Activated CD4-positive, alpha-beta T cell treated with anti-CD3 and anti-CD28 coated beads, Interleukin-2, Interleukin-6, amounts not matched to agents 100 ng/mL and 50 ng/mL, durations not matched to agents 16 hours and 8 hours (primary cell): Measurements from ENCODE around the gene COL5A1.

Experiments used
- DNase-seq: peaks from one replicate; pipeline ENCODE4 v3.0.0-alpha.2; 2020

The COL5A1 gene

DNA sequence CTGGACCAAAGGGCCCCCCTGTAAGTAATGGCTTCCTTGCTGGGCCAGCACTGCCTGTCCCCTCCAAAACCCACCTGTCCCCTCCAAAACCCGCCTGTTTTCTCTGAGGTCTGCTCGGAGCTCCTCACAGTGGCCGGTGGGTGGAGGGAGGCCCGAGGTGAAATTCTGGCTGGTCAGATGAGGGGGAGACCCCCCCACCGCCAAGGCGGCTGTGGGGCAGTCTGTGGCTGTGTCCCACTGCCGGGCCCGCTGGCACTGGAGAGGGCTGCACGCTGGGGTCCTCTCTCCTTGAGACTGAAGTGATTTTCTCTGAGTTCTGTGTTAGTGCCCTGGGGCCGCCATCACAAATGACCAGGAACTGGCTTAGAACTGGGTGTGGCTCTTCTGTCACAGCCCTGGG lies 155.3 kb downstream of the COL5A1 start:
- no peak for DNase-seq

DNA sequence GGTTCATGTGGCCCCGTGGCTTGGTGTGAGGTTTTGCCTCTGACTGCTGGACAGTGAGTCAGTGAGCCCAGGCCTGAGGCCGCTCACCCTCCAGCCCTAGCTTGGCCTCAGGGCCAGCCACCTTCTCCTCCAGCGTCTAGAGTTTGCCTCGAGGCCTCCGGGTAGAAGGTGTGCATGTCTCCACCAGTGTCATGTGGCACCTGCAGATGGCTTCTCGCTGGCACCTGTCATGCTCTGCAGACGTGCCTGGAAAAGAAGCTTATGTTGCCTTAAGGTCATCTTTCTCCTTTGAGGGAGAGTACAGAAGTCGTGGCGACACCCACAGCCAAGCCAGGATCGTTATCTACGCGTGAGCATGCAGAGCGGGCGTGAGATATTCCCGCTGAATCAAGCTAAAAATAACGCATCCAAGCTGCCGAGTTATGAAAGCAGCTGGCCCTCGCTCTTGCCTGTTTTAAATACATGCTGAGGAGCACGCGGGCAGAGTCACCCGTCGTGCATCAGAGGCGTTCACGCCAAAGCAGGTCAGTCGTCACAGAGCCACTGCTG lies 159.3 kb downstream of the COL5A1 start:
- no peak for DNase-seq

DNA sequence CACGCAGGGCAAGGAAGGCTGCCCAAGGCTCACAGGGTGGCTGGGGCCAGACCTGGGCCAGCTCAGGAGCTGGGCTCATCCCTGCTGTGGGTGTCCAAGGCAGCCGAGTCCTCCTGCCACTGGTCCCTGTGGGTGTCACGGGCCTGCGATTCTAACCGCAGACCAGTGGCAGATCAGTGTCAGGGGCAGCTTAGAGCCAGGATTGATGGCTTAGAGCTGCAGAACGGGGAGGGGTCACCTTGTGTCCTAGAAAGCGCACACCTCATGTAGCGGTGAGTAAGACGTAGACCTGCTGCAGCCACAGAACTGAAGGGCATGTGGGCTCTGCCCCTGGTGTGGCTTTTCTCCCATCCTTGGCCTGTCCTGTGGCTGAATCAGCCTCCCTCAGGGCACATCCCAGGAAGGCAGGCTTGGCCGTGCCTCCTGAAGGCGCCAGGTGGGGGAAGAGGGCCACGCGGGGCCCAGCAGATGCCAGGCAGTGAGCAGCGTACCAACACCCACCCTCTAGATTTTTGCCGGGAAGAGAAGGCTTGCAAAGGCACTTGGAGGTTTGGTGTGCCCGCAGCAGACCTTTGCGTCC lies 160.7 kb downstream of the COL5A1 start:
- no peak for DNase-seq

DNA sequence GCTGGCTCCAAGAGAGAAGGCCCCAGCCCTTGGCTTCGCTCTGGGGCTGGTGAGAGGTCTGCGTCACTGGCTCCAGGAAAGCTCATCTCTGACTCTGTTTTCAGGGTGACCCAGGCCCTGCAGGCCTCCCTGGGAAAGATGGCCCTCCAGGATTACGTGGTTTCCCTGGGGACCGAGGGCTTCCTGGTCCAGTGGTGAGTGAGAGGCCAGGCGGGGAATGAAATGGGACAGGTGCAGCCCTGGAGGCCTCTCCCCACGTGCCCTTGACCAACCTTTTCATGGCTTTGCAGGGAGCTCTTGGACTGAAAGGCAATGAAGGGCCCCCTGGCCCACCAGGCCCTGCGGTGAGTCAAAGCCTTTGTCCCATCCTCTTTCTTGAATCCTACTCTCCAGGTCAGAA lies 163.3 kb downstream of the COL5A1 start:
- no peak for DNase-seq

DNA sequence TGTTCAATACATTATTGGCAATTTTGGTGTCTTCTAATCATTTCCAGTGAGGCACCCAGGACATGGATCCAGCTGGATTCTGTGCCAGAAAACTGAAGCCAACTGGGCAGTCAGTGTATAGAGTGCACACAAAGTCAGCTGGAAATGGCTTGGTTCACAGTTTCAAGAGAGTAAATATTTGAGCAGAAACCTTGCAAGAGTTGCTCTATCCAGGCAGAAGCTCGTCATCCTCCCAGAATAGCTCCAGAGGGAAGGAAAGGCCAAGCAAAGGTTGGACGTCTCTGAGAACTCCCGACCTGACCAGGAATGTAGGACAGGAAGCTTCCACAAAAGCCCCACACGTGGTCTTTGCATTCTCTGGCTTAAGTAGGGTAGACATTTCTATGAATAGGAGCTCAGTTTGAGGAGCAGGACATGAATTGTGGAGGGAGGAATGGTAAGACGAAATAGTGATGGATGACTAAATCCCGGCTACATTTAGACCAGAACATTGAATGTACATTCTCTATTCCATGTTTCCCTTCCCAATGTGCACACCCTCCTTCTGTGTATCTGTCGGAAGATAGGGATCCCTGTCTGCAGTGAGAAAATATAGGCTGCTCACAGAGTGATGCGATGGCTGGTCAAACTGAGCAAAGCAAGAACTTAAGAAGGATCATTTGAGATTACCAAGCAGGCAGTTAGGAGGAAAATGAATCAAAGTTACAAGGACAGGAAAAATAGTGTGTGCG lies 166.3 kb downstream of the COL5A1 start:
- DNase-seq, result no peak

DNA sequence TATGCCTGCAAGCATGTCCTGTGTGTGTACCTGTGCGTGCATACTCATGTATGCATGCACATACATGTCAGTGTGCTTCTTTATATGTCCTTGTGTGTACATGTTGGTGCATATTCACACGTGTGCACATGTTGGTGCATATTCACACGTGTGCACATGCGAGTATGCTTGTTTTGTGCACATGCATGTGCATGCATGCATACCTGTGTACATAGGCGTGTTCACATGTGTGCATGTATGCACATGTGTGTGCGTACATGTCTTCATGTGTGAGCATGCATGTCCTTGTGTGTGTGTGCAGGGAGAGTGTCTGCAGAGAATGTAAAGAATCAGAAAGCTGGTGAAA lies 166.8 kb downstream of the COL5A1 start:
- no peak for DNase-seq

DNA sequence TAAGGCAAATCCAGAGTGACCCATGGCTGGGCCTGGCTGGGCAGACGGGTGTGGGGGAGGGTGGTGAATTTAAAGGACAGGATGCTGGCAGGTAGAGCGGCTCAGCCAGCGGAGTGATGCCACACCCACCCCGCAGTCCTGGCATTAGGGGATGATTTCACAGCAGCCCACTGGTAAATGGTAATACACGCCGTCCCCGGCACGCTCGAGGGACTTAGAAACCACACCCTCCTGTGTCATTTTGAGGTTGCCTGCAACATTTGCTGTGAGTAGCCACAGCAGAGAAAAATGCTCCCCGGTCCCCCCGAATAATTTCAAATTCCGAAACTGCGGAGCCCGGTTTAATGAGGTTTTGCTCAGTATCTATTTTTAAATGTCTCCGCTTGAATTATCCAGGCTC lies 167.7 kb downstream of the COL5A1 start:
- DNase-seq, result no peak

DNA sequence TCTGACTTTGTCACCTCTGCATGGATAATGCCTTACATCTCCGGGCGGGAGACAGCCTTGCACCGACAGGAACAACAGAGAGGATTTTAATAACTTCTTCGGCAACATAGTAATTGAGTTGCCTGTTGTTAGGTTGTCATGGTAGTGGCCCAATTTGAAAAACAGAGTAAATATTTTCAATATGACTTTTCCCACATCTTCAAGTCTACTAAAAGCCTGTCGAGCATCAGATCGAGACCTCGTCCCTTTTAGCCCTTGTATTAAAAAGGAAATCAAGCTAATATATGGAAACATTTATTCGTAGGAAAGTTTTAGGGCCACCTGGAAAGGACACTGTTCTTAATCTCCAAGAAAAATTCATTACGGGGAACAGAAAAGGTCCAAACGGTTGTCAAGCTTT lies 168.2 kb downstream of the COL5A1 start:
- DNase-seq, result no peak

DNA sequence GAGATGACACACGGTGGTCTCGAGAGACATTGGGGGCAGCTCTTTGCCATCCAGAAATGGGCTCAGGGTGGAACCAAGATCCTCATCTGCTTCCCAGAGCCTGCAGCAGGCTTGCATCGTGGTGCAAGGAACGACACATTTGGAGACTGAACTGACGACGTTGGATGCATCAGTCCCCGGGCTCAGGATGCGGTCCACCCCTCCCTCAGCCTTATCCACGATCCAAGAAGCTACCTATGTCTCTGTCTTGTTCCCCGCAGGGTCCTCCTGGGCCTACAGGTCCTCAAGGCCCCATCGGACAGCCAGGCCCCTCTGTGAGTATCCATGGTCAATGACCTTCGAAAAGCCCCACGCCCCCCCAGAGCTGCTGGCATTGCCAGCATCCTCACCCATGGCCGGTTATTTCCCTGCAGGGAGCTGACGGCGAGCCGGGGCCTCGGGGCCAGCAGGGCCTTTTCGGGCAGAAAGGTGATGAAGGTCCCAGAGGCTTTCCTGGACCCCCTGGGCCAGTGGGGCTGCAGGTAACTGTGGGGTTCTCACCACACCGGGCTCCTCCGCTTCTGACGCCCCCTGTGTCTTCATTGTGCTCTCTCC lies 169.6 kb downstream of the COL5A1 start:
- no peak for DNase-seq

DNA sequence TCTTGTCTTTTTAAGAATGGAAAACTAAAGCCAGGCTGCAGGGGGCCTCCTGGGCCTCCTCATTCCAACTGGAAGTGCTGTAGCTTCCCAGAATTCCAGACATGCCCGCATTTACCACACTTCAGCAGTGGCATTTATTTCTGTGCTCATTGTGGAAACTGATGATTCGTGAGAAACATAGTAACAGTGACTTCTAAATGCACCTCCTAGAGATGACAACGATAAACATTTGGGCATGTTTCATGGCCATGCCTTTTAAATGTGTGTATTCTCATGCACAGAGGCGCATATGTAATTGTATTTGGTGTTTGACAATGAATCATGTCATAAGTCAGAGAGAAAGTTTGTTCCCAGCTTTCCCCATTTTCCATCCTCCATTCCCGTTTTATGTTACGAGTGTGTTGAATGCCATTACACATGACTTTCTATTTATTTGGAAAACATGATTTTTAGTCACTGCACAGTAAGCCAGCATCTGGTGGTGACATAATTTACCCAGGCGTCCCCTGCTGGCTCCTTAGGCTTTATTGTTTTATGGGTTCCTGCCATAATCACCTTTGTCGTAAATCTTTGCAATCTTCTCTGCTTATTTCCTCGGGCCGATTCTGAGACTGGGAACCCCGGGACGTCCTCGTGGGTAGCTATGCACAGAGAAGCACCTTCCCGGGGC lies 170.2 kb downstream of the COL5A1 start:
- DNase-seq, result no peak

DNA sequence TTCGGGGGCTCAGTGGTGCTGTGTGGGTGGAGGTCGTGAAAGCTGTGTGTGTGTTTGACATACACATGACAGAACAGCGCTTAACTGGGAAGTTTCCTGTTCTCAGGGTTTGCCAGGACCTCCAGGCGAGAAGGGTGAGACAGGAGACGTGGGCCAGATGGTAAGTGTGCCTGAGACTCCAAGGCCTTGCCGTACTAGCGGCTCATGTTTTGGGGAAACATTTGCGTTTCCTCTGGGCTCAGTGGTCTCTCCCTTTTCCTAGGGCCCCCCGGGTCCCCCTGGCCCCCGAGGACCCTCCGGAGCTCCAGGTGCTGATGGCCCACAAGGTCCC lies 170.7 kb downstream of the COL5A1 start:
- no peak for DNase-seq

DNA sequence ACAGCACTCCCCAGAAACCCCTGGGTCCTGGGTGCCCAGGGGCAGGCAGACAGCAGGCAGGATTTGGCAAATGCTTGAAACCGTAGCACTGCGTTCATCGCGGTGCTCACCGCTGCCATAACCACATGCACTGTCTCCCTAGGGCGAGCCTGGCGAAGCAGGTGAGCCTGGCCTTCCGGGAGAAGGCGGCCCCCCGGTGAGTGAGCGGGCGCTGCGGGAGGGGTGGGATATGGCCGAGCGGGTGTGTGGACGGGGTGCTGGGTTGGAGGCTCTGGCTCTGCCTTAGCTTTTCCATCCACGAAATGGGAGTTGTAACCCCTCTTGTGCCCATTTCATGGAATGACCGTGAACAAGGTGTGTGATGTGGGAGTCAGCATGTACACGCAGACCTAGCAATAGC lies 172.2 kb downstream of the COL5A1 start:
- no peak for DNase-seq

DNA sequence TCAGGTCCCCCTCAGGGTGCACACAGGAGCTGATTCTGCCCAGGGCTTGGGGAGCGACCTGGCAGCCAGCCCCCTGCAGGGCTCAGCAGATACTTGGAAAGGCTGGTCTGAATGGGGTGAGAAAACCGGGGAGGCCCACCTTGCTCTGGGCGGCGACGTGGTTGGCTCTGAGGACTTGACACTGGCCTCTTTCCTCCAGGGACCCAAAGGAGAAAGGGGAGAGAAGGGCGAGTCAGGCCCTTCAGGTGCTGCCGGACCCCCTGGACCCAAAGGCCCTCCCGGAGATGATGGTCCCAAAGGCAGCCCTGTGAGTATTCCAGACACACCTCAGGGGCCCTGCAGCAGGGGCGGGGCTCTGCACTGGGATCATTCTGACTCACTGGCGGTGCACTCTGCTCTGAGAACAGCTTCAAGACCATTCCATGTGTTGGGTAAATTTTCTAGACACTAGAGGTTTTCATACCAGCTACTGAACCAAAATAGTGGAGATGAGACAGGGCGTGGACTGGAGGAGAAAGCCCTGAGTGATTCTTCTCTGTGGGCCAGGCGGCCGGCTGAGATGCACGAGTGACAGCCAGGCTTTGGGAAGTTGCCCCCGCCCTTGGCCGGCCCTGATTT lies 173.1 kb downstream of the COL5A1 start:
- DNase-seq, result no peak

DNA sequence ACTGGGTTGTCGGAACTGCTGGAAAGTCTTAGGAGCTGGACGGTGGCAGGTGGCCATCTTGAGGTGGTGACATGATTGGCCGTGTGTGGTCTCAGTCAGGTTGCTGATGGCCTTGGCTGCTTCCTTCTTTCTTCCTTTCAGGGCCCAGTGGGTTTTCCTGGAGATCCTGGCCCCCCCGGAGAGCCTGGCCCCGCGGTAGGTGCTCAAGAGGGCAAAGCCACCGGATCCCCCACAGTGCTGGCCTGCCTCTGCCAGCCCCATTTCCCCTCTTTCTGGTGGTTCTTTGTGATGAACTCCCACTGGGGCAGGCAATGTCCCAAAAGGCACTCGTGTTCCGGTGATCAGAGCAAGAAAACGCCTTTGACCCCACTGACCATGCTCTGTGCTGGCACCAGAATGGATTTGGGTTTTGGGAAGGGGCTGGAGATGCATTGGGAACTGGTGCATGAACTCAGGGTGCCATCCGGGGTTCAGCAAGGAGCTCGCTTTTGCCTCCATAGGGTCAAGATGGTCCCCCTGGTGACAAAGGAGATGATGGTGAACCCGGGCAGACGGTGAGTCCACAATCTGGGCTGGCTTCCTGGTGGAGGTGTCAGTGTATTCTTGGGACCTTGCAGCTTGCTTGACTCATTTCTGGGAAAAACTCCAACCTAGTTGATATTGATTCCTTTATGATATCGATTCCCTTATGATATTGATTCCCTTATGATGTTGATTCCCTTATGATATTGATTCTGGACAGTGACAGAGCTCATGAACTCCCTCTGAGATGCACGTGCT lies 174.0 kb downstream of the COL5A1 start:
- DNase-seq, result no peak

DNA sequence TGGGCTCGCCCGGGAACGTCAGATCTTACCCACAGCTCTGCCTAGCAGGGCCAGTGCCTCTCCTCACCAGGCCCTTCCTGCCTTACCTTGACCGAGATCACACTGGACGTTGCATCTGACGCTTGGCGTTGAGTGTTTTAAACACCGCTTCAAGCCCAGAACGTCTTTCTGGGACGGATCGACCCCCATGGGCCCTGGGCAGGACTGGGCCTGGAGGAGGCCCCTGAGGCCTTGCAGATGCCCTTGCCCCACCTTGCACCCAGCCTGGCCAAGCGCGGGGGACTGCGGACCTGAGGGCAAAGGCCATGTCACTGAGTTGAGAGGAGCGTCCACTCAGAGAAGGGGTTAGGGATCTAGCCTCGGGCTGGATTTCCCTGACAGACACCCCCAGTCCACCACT lies 174.7 kb downstream of the COL5A1 start:
- DNase-seq, result no peak

DNA sequence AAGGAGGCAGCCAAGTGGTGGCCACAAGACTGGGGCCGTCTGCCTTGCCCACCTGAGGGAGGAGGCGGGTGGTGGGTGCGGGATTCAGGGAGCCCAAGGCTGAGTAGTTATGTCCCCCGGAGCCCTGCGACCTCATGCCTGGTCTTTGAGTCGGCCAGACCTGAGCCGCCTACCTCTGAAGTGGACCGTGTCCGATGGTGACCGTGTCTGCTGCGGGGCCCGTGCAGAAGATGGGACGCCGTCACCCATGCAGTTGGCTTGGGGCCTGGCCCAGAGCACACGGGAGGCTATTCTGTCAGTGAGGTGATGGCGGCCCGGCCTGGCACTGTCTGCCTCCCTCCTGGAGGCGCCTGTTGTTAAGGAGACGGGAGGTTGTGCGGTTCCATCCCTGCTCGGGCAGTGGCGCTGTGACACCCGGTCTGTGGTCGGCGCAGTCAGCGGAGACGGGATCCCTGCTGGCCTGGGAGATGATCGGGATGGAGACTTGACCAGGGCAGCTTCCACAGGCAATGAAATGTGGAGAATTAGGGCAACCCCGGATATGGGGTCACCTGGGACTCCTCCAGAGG lies 176.5 kb downstream of the COL5A1 start:
- no peak for DNase-seq

DNA sequence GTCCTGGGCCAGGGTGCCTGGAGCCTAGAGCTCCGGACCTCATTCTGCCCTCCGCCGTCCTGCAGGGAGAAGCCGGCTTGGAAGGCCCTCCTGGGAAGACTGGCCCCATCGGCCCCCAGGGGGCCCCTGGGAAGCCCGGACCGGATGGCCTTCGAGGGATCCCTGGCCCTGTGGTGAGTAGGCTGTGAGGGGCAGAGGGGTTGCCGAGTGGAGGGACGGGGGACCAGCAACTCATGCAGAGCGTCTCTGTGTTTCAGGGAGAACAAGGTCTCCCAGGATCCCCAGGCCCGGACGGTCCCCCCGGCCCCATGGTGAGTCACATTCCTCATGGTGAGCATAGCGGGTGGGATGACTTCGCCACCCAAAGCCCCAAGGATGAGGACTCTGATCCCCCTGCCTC lies 177.0 kb downstream of the COL5A1 start:
- no peak for DNase-seq

DNA sequence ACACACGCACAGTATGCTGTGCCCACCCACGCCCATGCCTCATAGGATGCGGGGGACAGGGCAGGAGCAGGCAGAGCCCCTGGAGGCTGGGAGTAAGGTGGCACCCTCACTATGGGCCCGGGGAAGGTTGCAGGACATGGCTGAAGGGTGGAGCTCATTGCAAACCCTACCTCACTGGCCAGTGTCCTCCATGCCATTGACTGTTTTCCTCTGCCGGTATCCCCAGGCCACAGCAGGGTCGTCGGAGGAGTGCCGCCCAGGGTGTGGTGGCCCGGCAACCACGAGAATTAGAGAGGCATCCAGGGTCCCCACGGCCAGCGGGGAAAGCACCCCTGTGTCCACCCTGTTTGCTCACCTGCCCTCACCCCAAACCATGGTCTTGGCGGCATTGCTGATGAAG lies 179.3 kb downstream of the COL5A1 start:
- no peak for DNase-seq

DNA sequence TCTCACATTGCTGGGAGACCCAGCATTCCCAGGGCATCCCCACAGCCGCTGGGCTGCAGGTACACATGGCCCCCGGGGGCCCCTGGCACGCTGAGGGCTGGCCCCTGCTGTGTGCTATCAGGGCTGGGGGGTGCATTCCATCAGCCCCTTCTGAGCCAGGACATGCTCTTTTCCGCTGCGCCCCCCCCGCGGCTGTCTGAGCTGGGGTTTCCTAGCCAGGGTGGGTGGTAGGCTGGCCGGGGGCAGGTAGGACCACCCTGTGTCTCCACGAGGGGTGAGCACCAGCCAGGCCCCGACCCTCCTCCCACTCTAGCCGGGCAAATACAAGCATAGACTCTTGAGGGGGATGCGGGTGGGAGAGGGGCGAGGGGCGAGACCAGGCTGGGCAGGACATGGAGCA lies 180.9 kb downstream of the COL5A1 start:
- no peak for DNase-seq

DNA sequence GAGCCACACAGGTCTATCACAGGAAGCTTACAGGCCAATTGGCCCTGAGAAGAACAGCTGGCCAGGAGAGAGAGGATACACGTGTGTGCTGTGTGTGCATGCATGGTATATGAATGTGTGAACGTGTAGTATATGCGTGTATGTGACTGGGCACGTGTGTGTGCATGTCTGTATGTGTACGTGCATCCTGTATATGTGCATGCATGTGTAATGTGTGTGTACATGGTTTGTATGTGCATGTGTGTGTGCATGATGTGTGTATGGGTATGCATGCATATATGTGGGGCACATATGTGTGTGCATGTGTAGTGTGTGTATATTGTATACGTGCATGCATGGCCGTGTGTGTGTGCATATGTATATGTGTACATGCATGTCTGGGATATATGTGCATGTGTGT lies 182.0 kb downstream of the COL5A1 start:
- DNase-seq, result no peak

DNA sequence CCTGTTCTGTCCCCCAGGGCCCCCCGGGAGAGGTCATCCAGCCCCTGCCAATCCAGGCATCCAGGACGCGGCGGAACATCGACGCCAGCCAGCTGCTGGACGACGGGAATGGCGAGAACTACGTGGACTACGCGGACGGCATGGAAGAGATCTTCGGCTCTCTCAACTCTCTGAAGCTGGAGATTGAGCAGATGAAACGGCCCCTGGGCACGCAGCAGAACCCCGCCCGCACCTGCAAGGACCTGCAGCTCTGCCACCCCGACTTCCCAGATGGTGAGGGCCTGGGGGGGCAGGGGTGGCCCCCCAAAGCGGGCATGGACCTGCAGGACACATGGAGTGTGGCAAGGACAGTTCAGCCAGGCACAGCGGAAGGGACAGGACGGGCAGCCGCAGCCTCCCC lies 183.0 kb downstream of the COL5A1 start:
- no peak for DNase-seq

DNA sequence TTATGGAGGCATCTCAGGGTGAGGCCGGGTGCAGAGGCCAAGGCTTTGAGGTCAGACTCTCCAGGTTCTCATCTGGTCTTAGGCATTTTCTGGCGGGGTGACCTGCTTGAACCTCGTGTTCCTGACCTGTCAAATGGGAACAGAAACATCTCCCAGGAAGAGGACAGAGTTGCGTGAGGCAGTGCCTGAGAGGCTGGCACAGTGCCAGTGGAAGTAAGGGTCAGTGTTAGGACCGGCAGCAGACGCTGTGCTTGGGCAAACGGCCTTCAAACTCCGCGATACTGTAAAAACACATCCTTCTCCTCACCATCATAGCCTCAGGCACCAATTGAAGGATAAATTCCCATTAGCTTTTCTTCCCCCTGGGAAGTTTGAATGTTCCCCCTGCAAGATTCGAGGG lies 183.4 kb downstream of the COL5A1 start:
- DNase-seq, result no peak
